ENCODE measurements around the gene TM2D1.

The TM2D1 gene

DNA sequence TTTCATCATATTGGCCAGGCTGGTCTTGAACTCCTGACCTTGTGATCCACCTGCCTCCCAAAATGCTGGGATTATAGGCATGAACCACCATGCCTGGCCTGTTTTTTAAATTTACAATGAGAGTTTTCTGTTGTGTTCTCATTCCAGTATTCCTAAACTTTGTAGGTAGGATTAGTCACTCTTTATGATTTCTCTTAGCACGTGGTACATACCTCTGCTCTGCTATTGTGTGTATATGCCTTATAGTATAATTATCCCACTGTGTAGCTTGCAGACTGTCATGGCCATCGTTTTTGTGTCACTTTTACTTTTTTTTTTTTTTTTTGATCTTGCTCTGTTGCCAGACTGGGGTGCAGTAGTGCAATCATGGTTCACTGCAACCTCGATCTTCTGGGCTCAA, 31.8 kb upstream of the TM2D1 start:
- no peak for TF ChIP-seq EZH2phosphoT487 (IDR thresholded peaks at IDR 0.05; ENCODE audit: borderline replicate concordance, low read length)
- TF ChIP-seq, protein P1, sequence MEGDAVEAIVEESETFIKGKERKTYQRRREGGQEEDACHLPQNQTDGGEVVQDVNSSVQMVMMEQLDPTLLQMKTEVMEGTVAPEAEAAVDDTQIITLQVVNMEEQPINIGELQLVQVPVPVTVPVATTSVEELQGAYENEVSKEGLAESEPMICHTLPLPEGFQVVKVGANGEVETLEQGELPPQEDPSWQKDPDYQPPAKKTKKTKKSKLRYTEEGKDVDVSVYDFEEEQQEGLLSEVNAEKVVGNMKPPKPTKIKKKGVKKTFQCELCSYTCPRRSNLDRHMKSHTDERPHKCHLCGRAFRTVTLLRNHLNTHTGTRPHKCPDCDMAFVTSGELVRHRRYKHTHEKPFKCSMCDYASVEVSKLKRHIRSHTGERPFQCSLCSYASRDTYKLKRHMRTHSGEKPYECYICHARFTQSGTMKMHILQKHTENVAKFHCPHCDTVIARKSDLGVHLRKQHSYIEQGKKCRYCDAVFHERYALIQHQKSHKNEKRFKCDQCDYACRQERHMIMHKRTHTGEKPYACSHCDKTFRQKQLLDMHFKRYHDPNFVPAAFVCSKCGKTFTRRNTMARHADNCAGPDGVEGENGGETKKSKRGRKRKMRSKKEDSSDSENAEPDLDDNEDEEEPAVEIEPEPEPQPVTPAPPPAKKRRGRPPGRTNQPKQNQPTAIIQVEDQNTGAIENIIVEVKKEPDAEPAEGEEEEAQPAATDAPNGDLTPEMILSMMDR (IDR thresholded peaks at IDR 0.05; ENCODE audit: low read depth, low read length, poor library complexity, severe bottlenecking), result no peak
- H3K79me2 ChIP-seq (ENCODE audit: control insufficient read depth, low read length), result no peaks in the 10 kb centered on the region
- no peak overlapping the region for H3K4me3 ChIP-seq (ENCODE audit: low read length)

DNA sequence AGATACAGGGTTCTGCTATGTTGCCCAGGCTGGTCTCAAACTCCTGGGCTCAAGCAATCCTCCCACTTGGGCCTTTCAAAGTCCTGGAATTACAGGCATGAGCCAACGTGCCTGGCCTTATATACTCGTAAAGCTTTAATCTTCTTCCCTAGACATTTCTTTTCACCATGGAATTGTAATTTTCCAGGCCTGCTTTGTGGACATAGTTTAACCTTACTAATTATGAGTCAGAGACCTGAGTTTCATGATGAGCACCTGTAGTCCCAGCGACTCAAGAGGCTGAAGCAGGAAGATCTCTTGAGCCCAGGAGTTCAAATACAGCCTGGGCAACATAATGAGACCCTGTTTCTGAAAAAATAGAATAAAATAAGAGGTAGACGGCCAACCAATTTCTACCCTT, 29.6 kb upstream of the TM2D1 start:
- no peak for TF ChIP-seq EZH2phosphoT487 (IDR thresholded peaks at IDR 0.05; ENCODE audit: borderline replicate concordance, low read length)
- TF ChIP-seq, protein P1 (IDR thresholded peaks at IDR 0.05; ENCODE audit: low read depth, low read length, poor library complexity, severe bottlenecking), result no peak
- no peak overlapping the region for H3K27ac ChIP-seq (ENCODE audit: low read depth, low read length)
- H3K36me3 ChIP-seq (ENCODE audit: control insufficient read depth, low read length), result no peaks in the 10 kb centered on the region
- no peaks in the 10 kb centered on the region for H3K9me2 ChIP-seq (replicated peaks; ENCODE audit: control insufficient read depth, low read length)
- no peak overlapping the region for H3K4me2 ChIP-seq (ENCODE audit: low read length)
- no peaks in the 10 kb centered on the region for H3F3A ChIP-seq (ENCODE audit: control insufficient read depth, insufficient read depth)
- no peaks in the 10 kb centered on the region for H3K27me3 ChIP-seq (ENCODE audit: control insufficient read depth, low read length)
- no peaks in the 10 kb centered on the region for H3K79me2 ChIP-seq (ENCODE audit: control insufficient read depth, low read length)
- no peaks in the 10 kb centered on the region for H3K4me1 ChIP-seq (ENCODE audit: control insufficient read depth, low read length)
- H4K20me1 ChIP-seq (ENCODE audit: control insufficient read depth, insufficient read depth, low read depth, low read length), result no peaks in the 10 kb centered on the region
- no peaks in the 10 kb centered on the region for H3K9me3 ChIP-seq (ENCODE audit: control insufficient read depth, insufficient read depth, low read length)
- H3K4me3 ChIP-seq (ENCODE audit: low read length), result no peak overlapping the region

More for the DNA sequence above, 31.8 kb upstream of the TM2D1 start:
- no peak overlapping the region for H3K27ac ChIP-seq (ENCODE audit: low read depth, low read length)
- H3F3A ChIP-seq (ENCODE audit: control insufficient read depth, insufficient read depth), result no peaks in the 10 kb centered on the region
- no peaks in the 10 kb centered on the region for H3K4me1 ChIP-seq (ENCODE audit: control insufficient read depth, low read length)
- no peaks in the 10 kb centered on the region for H3K27me3 ChIP-seq (ENCODE audit: control insufficient read depth, low read length)
- no peaks in the 10 kb centered on the region for H3K36me3 ChIP-seq (ENCODE audit: control insufficient read depth, low read length)
- H4K20me1 ChIP-seq (ENCODE audit: control insufficient read depth, insufficient read depth, low read depth, low read length), result no peaks in the 10 kb centered on the region
- H3K9me2 ChIP-seq (replicated peaks; ENCODE audit: control insufficient read depth, low read length), result no peaks in the 10 kb centered on the region
- no peaks in the 10 kb centered on the region for H3K9me3 ChIP-seq (ENCODE audit: control insufficient read depth, insufficient read depth, low read length)
- no peak overlapping the region for H3K4me2 ChIP-seq (ENCODE audit: low read length)

DNA sequence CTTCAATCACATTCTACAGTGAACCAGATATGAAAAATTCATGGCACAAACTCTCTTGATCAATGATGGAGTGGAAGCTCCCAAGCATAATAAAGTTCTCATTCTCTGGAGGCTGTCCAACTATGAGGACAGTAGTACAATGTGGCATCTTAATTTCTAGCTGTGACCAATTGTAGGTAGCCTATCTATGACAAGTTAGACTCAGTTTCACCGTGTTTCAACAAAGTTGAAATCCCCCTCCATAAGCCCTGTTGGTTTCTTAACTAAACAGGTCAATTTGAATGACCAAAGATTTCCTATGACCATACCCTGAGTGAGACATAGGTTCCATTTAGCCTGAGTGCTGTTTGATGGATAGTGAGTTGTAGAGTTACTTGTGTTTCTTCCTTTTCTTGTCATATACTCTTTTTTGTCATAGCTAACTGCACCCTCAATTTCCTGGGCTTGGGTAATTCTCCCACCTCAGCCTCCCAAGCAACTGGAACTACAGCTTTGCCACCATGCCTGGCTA, 29.1 kb upstream of the TM2D1 start:
- no peak for TF ChIP-seq EZH2phosphoT487 (IDR thresholded peaks at IDR 0.05; ENCODE audit: borderline replicate concordance, low read length)
- TF ChIP-seq, protein P1 (IDR thresholded peaks at IDR 0.05; ENCODE audit: low read depth, low read length, poor library complexity, severe bottlenecking), result no peak
- no peaks in the 10 kb centered on the region for H3K79me2 ChIP-seq (ENCODE audit: control insufficient read depth, low read length)

More for the DNA sequence above, 29.1 kb upstream of the TM2D1 start:
- Histone ChIP-seq H3K4me2 (ENCODE audit: low read length) (no peak overlapping the region), H4K20me1 (ENCODE audit: control insufficient read depth, insufficient read depth, low read depth, low read length) (no peaks in the 10 kb centered on the region), H3K4me1 (ENCODE audit: control insufficient read depth, low read length) (no peaks in the 10 kb centered on the region), H3K27me3 (ENCODE audit: control insufficient read depth, low read length) (no peaks in the 10 kb centered on the region), H3K9me2 (replicated peaks; ENCODE audit: control insufficient read depth, low read length) (no peaks in the 10 kb centered on the region), H3K27ac (ENCODE audit: low read depth, low read length) (no peak overlapping the region), H3F3A (ENCODE audit: control insufficient read depth, insufficient read depth) (no peaks in the 10 kb centered on the region), H3K9me3 (ENCODE audit: control insufficient read depth, insufficient read depth, low read length) (no peaks in the 10 kb centered on the region), H3K4me3 (ENCODE audit: low read length) (no peak overlapping the region), H3K36me3 (ENCODE audit: control insufficient read depth, low read length) (no peaks in the 10 kb centered on the region)
